HL-60/S4 (cell line): ENCODE results near the gene DOLPP1.
"Not testable (repeated sequence)": the region's sequence is repeated elsewhere in the genome, so short reads cannot be mapped to it uniquely, and the experiment has no call there.

Source experiments
- in situ Hi-C: fragments of 300-500 bp; cut with MboI; formaldehyde crosslinking; loops from 2 replicates; pipeline ENCODE4 v1.14.3; 2022; ENCODE audit warnings: low sequenced_read_pairs

Gene DOLPP1

GRCh38 chr9:129080601-129081387, at the start of gene DOLPP1:
Gene DOLPP1, plus strand, starts transcription at chr9:129081111. Its CDS starts 21 bp downstream, at chr9:129081132.
- in situ Hi-C loops: no loop called here

GRCh38 chr9:129031514-129031913, 49.4 kb upstream of the DOLPP1 start:
- in situ Hi-C loops: no loop called here

GRCh38 chr9:129032541-129033159, 48.3 kb upstream of the DOLPP1 start:
- in situ Hi-C loops: no loop called here

GRCh38 chr9:129033216-129033615, 47.7 kb upstream of the DOLPP1 start:
- in situ Hi-C loops: no loop called here

GRCh38 chr9:129035838-129036237, 45.1 kb upstream of the DOLPP1 start:
- in situ Hi-C loops: not testable (repeated sequence)

GRCh38 chr9:129036241-129036922, 44.5 kb upstream of the DOLPP1 start, which contains the start of gene MIGA2:
Gene MIGA2, plus strand, starts transcription at chr9:129036626. Its CDS starts 3,969 bp downstream, at chr9:129040595.
- in situ Hi-C loops: no loop called here

GRCh38 chr9:129036923-129037766, 43.8 kb upstream of the DOLPP1 start:
- in situ Hi-C loops: no loop called here

- in situ Hi-C loops: no loop called here
Measured at GRCh38 chr9:129037767-129038098, 43.2 kb upstream of the DOLPP1 start.

- in situ Hi-C loops: no loop called here
Measured at GRCh38 chr9:129038109-129038852, 42.6 kb upstream of the DOLPP1 start.

- in situ Hi-C loops: no loop called here
Measured at GRCh38 chr9:129040113-129040643, 40.7 kb upstream of the DOLPP1 start.

- in situ Hi-C loops: no loop called here
Measured at GRCh38 chr9:129042016-129042415, 38.9 kb upstream of the DOLPP1 start.

GRCh38 chr9:129052592-129052991, 28.3 kb upstream of the DOLPP1 start:
- in situ Hi-C loops: no loop called here

- in situ Hi-C loops: no loop called here
Measured at GRCh38 chr9:129053020-129053419, 27.9 kb upstream of the DOLPP1 start.

- in situ Hi-C loops: no loop called here
Measured at GRCh38 chr9:129054163-129054851, 26.6 kb upstream of the DOLPP1 start.

- in situ Hi-C loops: no loop called here
Measured at GRCh38 chr9:129058965-129059795, 21.7 kb upstream of the DOLPP1 start.

GRCh38 chr9:129059796-129060785, 20.8 kb upstream of the DOLPP1 start:
- in situ Hi-C loops: no loop called here

GRCh38 chr9:129060991-129061390, 19.9 kb upstream of the DOLPP1 start:
- in situ Hi-C loops: no loop called here
